Peyer's patch (tissue), 4 donors: ENCODE measurements around the gene TLE5.

Experiments used
- POLR2A ChIP-seq, 2 donors: fragments of 450-650 bp; IDR thresholded peaks; one replicate each; pipeline ENCODE4 v1.5.1; 2017; ENCODE audit warnings: antibody characterized with exemption in 2 of 2, mild to moderate bottlenecking in 2 of 2, moderate library complexity in 2 of 2
- TF ChIP-seq, protein P1 (sequence below), 6 experiments: fragments of 450-650 bp in 4 of 6; fragments of 200-600 bp in 2 of 6; sonication (generic) in 1 of 6; IDR thresholded peaks; one replicate each; pipeline ENCODE4 v1.5.1; 2017 to 2019; ENCODE audit warnings: antibody characterized with exemption in 6 of 6, mild to moderate bottlenecking in 3 of 6, moderate library complexity in 1 of 6

DNA sequence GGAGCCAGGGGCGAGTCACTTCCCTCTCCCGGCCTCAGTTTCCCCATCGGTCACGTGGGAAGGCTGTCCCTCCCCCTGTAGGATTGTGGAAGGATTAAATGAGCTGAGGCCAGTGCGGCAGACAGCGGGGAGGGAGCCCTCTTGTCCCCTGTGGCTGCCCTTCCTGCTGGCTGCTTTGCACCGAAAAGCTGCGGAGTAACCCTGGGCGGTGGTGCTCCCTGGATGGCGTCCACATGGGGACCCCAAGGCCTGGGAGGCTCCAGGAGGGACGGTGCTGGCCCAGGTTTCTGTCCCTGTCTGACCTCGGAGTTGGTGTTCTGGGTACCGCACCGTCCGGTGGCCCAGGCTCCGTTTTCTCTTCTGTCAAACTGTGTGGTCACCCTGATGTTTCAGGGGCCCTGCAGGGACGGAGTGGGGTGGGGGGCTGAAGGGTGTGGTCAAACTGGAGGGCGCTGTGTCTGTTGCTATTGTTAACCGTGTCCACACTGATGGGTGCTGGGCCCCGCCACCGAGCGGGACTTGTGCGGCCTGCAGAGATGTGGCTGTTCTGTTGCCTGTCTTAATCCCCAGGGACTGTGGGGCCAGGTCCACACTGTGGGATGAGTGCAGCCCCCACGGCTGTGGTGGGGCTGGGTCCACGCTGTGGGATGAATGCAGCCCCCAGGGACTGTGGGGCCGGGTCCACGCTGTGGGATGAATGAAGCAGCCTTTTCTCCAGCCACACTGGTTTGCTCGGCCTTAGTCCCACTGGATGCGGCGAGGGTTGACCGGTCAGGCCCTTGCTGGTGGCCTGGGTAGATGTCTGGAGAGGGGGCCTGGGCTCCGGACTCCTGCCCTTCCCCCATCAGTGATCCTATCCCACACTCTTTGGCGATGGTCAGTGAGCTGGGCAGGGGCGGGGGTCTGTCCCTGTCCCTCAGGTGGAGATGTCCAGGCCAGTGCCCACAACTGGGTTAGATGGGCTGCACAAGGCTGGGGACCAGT is 38.7 kb upstream of the TLE5 start:
- TF ChIP-seq, protein P1, sequence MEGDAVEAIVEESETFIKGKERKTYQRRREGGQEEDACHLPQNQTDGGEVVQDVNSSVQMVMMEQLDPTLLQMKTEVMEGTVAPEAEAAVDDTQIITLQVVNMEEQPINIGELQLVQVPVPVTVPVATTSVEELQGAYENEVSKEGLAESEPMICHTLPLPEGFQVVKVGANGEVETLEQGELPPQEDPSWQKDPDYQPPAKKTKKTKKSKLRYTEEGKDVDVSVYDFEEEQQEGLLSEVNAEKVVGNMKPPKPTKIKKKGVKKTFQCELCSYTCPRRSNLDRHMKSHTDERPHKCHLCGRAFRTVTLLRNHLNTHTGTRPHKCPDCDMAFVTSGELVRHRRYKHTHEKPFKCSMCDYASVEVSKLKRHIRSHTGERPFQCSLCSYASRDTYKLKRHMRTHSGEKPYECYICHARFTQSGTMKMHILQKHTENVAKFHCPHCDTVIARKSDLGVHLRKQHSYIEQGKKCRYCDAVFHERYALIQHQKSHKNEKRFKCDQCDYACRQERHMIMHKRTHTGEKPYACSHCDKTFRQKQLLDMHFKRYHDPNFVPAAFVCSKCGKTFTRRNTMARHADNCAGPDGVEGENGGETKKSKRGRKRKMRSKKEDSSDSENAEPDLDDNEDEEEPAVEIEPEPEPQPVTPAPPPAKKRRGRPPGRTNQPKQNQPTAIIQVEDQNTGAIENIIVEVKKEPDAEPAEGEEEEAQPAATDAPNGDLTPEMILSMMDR (IDR thresholded peaks at IDR 0.05) = no peak
- TF ChIP-seq POLR2A (IDR thresholded peaks at IDR 0.05) = no peak
